Bronchial smooth muscle cell (primary cell): Measurements from ENCODE around the gene TSPY1. TPM values are rescaled to one million over a fixed set of nuclear protein-coding genes. Genes with fewer than 3 reads are reported as not detected.

Experiments used
- total RNA-seq: library from RNA; depleted of rRNA; stranded (reverse); fragments of >200 nt; gene quantifications from 2 replicates; pipeline ENCODE4 v1.2.1, GENCODE V29; 2014

Gene TSPY1
- not detected in 2 replicates for total RNA-seq

GRCh38 chrY:9466655-9467054 lies at the start of gene TSPY1:
TSPY1 (plus strand) TSS chrY:9466955; CDS start chrY:9467001, 46 bp downstream.

GRCh38 chrY:9486967-9487366 lies 20.2 kb downstream of the TSPY1 start, which contains the start of gene TSPY9:
TSPY9 (plus strand) TSS chrY:9487267; CDS start chrY:9487313, 46 bp downstream.

Other genes with a start within 250 kb of the TSPY1 start
- not detected in 2 replicates for gene TSPY4, start 129.5 kb upstream of the TSPY1 start, total RNA-seq
- gene TSPY8, start 109.2 kb upstream of the TSPY1 start, total RNA-seq: not detected in 2 replicates
- gene TSPY3, start 68.5 kb upstream of the TSPY1 start, total RNA-seq: not detected in 2 replicates
- gene TSPY9, start 20.3 kb downstream of the TSPY1 start, total RNA-seq: not detected in 2 replicates
- gene TSPY10, start 60.9 kb downstream of the TSPY1 start, total RNA-seq: not detected in 2 replicates